Thymus (tissue), 14 donors: ENCODE measurements around the gene CFAP77. TPM values are rescaled to one million over a fixed set of nuclear protein-coding genes. Genes with fewer than 3 reads are reported as not detected.

ENCODE experiments used
- DNase-seq, 9 donors: peaks; one replicate each; pipeline ENCODE4 v3.0.0-alpha.2; 2013; ENCODE audit warnings: low spot score in 9 of 9, low read depth in 6 of 9, missing footprints in 1 of 9
- H3K27ac ChIP-seq, 2 donors: one replicate each; pipeline ENCODE4 v1.5.1; 2013; ENCODE audit warnings: control low read depth in 1 of 2, low read depth in 1 of 2, low read length in 1 of 2, mild to moderate bottlenecking in 1 of 2, moderate library complexity in 1 of 2
- H3K27me3 ChIP-seq, 2 donors: one replicate each; pipeline ENCODE4 v1.5.1; 2013; ENCODE audit warnings: low read length in 1 of 2; ENCODE audit not compliant: control insufficient read depth in 2 of 2, insufficient read depth in 1 of 2
- H3K36me3 ChIP-seq, 2 donors: one replicate each; pipeline ENCODE4 v1.5.1; 2013; ENCODE audit warnings: low read length in 1 of 2, mild to moderate bottlenecking in 1 of 2, moderate library complexity in 1 of 2; ENCODE audit not compliant: control insufficient read depth in 2 of 2, insufficient read depth in 2 of 2
- H3K4me1 ChIP-seq, 2 donors: one replicate each; pipeline ENCODE4 v1.5.1; 2013; ENCODE audit warnings: low read length in 2 of 2; ENCODE audit not compliant: control insufficient read depth in 2 of 2, insufficient read depth in 2 of 2
- H3K4me3 ChIP-seq, 2 donors: one replicate each; pipeline ENCODE4 v1.5.1; 2013; ENCODE audit warnings: low read length in 2 of 2, control low read depth in 1 of 2, mild to moderate bottlenecking in 1 of 2
- H3K9me3 ChIP-seq, 2 donors: one replicate each; pipeline ENCODE4 v1.5.1; 2013; ENCODE audit warnings: low read length in 1 of 2, mild to moderate bottlenecking in 1 of 2; ENCODE audit not compliant: control insufficient read depth in 2 of 2, insufficient read depth in 1 of 2
- WGBS: extraction: QIAGEN DNeasy Blood & Tissue Kit; methylation state at CpG from one replicate; pipeline ENCODE4 v1.1.7; 2013; 5-methylcytosine and 5-hydroxymethylcytosine counted together
- long read RNA-seq, 10 donors: transcript quantifications; one replicate each; lab custom pipeline, GENCODE V29; 2026
- polyA plus RNA-seq: library from polyadenylated mRNA; stranded (reverse); fragments of 200-250 nt; gene quantifications from one replicate; pipeline ENCODE4 v1.2.3, GENCODE V29; 2013
- total RNA-seq: library from RNA; stranded (reverse); fragments of 120-200 nt; gene quantifications from one replicate; pipeline ENCODE4 v1.2.4, GENCODE V29; 2013
- donor health status: healthy.

Gene CFAP77
- 0.05 TPM for total RNA-seq
- polyA plus RNA-seq = 0.11 TPM
- long read RNA-seq, donor 1 = 0 reads
- long read RNA-seq, donor 2 = 0 reads
- long read RNA-seq, donor 3 = 0 reads
- long read RNA-seq, donor 4 = 0 reads
- long read RNA-seq, donor 5, partial matches to known transcripts = 13 of 13 reads
- long read RNA-seq, donor 5, other reads (novel, unspliced or antisense) = 0 of 13 reads
- long read RNA-seq, donor 6, partial matches to known transcripts = 14 of 14 reads
- long read RNA-seq, donor 6, other reads (novel, unspliced or antisense) = 0 of 14 reads
- long read RNA-seq, donor 7 = 0 reads
- long read RNA-seq, donor 8 = 0 reads
- long read RNA-seq, donor 9 = 0 reads
- long read RNA-seq, donor 10 = 0 reads

DNA sequence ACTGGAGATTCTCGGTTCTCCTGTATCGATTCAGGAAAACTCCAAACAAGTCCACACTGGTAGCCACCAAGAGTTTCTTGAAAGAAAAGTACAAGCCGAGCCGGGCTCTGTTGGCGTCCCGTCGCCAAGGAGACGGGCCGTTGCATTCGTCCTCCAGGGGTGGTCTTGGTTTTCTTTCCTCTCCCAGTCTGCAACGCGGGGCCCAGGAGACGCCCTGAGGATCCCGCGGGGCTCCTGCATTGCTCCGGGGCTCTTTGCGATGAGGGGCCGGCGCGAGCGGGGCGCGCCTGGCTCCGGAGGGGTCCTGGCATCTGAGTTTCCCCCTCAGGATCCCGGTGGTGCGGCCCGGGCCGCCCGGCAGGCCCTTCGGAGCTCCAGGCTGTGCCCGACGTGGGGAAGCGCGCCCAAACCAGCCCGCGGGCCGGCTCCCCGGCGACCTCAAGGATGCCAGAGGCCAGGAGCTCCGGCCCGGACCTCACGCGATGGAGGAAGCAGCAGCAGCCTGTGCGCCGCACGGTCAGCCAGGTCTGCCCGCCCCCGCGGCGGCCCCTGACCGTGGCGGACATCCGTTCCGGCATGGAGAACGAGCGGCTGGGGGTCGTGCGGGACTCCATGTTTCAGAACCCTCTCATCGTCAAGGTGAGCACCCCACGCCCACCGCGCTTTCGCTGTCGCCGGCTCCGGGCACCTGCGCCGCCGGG is at the start of gene CFAP77:
Gene CFAP77, plus strand, starts transcription at position 384 of the 701 bp plus-strand sequence. Its CDS starts 61 bp downstream, at position 445.
- H3K27ac ChIP-seq = no peak within 1 kb of the TSS
- peak within 1 kb of the TSS in 1 of 2 donors; percentile 49 for H3K4me3 ChIP-seq
- H3K27me3 ChIP-seq = peaks cover 50 to 63% of the 10 kb centered on the region in 2 donors
- DNase-seq = peak in 6 of 9 donors; percentile 30 to 76 (median 46)
- peaks cover 0 to 3% of the 10 kb centered on the region in 2 donors for H3K9me3 ChIP-seq
- 2% methylated on average over 69 of the region's 69 CpGs for WGBS
- no peaks in the 10 kb centered on the region for H3K36me3 ChIP-seq
- H3K4me1 ChIP-seq = peaks cover 27 to 42% of the 10 kb centered on the region in 2 donors

DNA sequence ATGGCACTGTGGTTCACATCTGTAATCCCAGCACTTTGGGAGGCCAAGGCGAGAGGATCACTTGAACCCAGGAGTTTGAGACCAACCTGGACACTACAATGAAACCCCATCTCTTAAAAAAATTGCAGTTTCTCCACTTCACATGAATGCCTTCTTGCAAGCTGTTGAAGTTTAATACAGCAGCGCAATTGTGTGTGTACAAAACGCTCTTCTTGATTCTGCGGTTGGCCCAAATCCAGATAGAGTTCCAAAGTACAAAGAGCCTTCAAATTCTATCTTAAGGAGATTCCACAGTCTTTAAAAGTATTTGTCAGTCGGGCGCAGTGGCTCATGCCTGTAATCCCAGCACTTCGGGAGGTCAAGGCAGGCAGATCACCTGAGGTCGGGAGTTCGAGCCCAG is 45.9 kb upstream of the CFAP77 start:
- no peaks in the 10 kb centered on the region for H3K27me3 ChIP-seq
- 96% methylated on average over 9 of the region's 9 CpGs for WGBS
- H3K36me3 ChIP-seq = no peaks in the 10 kb centered on the region
- DNase-seq = no peak
- no peaks in the 10 kb centered on the region for H3K9me3 ChIP-seq
- peaks cover 0 to 4% of the 10 kb centered on the region in 2 donors for H3K4me1 ChIP-seq
- no peak overlapping the region for H3K4me3 ChIP-seq
- H3K27ac ChIP-seq = no peak overlapping the region

DNA sequence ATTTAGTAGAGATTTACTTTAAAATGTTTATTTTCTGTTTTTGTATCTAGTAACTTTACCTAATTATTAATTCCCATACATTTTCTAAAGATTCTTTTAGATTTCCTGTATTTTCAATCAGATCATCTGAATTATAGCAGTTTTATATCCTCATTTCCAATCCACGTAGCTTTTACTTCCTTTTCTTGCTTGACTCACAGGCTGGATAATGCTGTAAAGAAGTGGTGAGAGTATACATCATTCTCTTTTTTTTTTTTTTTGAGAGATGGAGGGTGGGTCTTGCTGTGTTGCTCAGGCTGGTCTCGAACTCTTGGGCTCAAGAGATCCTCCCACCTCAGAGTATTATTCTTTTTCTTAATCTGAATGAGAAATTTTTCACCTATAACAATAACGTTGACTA is 44.0 kb upstream of the CFAP77 start:
- no peaks in the 10 kb centered on the region for H3K27me3 ChIP-seq
- H3K9me3 ChIP-seq = no peaks in the 10 kb centered on the region
- peaks cover 0 to 4% of the 10 kb centered on the region in 2 donors for H3K4me1 ChIP-seq
- no peak for DNase-seq
- no peak overlapping the region for H3K27ac ChIP-seq
- WGBS = 91% methylated on average over 3 of the region's 3 CpGs
- H3K36me3 ChIP-seq = no peaks in the 10 kb centered on the region
- H3K4me3 ChIP-seq = no peak overlapping the region

- H3K4me3 ChIP-seq = no peak overlapping the region
- peaks cover 0 to 4% of the 10 kb centered on the region in 2 donors for H3K4me1 ChIP-seq
- H3K36me3 ChIP-seq = no peaks in the 10 kb centered on the region
- 95% methylated on average over 4 of the region's 4 CpGs for WGBS
- no peak overlapping the region for H3K27ac ChIP-seq
- DNase-seq = no peak
- no peaks in the 10 kb centered on the region for H3K9me3 ChIP-seq
- no peaks in the 10 kb centered on the region for H3K27me3 ChIP-seq
Measured at GRCh38 chr9:132366481-132366880, 43.5 kb upstream of the CFAP77 start.

GRCh38 chr9:132367613-132368313 is 42.2 kb upstream of the CFAP77 start:
- WGBS = 86% methylated on average over 13 of the region's 13 CpGs
- H3K4me3 ChIP-seq = no peak overlapping the region
- DNase-seq = no peak
- H3K4me1 ChIP-seq = peaks cover 0 to 4% of the 10 kb centered on the region in 2 donors
- H3K27me3 ChIP-seq = no peaks in the 10 kb centered on the region
- peak overlapping the region in 1 of 2 donors; percentile 14 for H3K27ac ChIP-seq
- no peaks in the 10 kb centered on the region for H3K9me3 ChIP-seq
- H3K36me3 ChIP-seq = no peaks in the 10 kb centered on the region

- H3K36me3 ChIP-seq = peaks cover 2 to 6% of the 10 kb centered on the region in 2 donors
- no peaks in the 10 kb centered on the region for H3K9me3 ChIP-seq
- peaks cover 0 to 4% of the 10 kb centered on the region in 2 donors for H3K4me1 ChIP-seq
- WGBS = 98% methylated on average over 4 of the region's 4 CpGs
- no peak for DNase-seq
- H3K27me3 ChIP-seq = no peaks in the 10 kb centered on the region
- no peak overlapping the region for H3K4me3 ChIP-seq
- H3K27ac ChIP-seq = no peak overlapping the region
Measured at GRCh38 chr9:132369421-132369820, 40.6 kb upstream of the CFAP77 start.

GRCh38 chr9:132370592-132370991 is 39.4 kb upstream of the CFAP77 start:
- 94% methylated on average over 4 of the region's 4 CpGs for WGBS
- no peak overlapping the region for H3K4me3 ChIP-seq

DNA sequence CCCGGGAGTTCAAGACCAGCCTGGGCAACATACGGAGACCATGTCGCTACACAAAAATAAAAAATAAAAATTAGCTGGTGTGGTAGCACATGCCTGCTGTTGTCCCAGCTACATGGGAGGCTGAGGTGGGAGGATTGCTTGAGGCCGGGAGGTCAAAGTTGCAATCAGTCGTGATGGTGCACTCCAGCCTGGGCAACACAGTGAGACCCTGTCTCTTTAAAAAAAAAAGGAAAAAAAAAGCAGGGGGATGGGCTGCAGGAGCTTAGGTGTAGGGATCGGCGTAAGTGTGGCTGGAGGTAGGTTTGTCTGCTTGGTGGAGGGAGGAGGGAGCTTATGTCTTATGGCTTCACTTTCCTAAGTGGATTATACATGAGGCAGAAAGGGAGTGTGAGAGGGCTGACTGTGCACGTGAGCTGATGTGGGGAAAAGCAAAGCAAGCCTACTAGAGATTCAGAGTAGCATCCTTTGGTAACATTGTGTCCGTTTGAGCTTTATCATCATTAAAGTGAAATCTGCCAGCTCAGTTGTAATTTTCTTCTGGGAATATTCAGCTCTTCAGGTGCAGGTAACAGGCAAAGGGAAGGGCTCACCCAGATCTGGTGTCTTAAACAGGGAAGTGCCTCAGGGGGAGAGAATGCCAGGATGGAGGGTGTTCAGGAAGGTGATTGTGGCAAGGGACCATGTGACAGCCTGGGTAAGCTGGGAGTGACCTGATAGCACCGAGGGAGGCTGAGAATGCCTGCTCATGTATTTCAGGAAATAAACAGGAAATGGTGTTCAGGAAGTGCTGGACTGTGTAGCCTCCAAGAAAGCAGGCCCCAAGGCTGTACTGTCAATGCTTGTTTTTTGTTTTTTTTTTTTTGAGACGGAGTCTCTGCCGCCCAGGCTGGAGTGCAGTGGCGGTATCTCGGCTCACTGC is 37.6 kb upstream of the CFAP77 start:
- DNase-seq = no peak
- no peaks in the 10 kb centered on the region for H3K27me3 ChIP-seq
- H3K27ac ChIP-seq = peak overlapping the region in 1 of 2 donors; percentile 31
- WGBS = 63% methylated on average over 14 of the region's 14 CpGs
- no peak overlapping the region for H3K4me3 ChIP-seq
- H3K4me1 ChIP-seq = peaks cover 0 to 4% of the 10 kb centered on the region in 2 donors
- H3K9me3 ChIP-seq = no peaks in the 10 kb centered on the region
- H3K36me3 ChIP-seq = peaks cover 26 to 28% of the 10 kb centered on the region in 2 donors

More at GRCh38 chr9:132370592-132370991, 39.4 kb upstream of the CFAP77 start:
- Histone ChIP-seq H3K27ac (no peak overlapping the region), H3K27me3 (no peaks in the 10 kb centered on the region), H3K9me3 (no peaks in the 10 kb centered on the region), H3K4me1 (peaks cover 0 to 4% of the 10 kb centered on the region in 2 donors), H3K36me3 (peaks cover 10% of the 10 kb centered on the region in 2 donors)
- DNase-seq = no peak
